Measurements from ENCODE around the gene KRT33B. TPM values are rescaled to one million over a fixed set of nuclear protein-coding genes. Genes with fewer than 3 reads are reported as not detected.

The KRT33B gene
- total RNA-seq, 4 donors from 2014 or later: not detected

- DNase-seq (ENCODE audit: low spot score) (no peak), ATAC-seq (ENCODE audit: low FRiP score) (no peak)
- no peak for TF ChIP-seq CTCF (IDR thresholded peaks at IDR 0.05)
Observed at GRCh38 chr17:41335747-41336146, 33.9 kb downstream of the KRT33B start.

- no peak for DNase-seq (ENCODE audit: low spot score)
- TF ChIP-seq CTCF (IDR thresholded peaks at IDR 0.05): no peak
- no peak for ATAC-seq (ENCODE audit: low FRiP score)
Observed at GRCh38 chr17:41334385-41335305, 35.0 kb downstream of the KRT33B start.

- ATAC-seq (ENCODE audit: low FRiP score) (no peak), DNase-seq (ENCODE audit: low spot score) (no peak)
- TF ChIP-seq CTCF (IDR thresholded peaks at IDR 0.05): no peak
Observed at GRCh38 chr17:41333836-41334235, 35.8 kb downstream of the KRT33B start.

GRCh38 chr17:41333098-41333497 is 36.5 kb downstream of the KRT33B start:
- DNase-seq (ENCODE audit: low spot score): no peak
- ATAC-seq (ENCODE audit: low FRiP score): no peak
- TF ChIP-seq CTCF (IDR thresholded peaks at IDR 0.05): no peak

GRCh38 chr17:41332239-41332638 is 37.4 kb downstream of the KRT33B start:
- no peak for ATAC-seq (ENCODE audit: low FRiP score)
- no peak for TF ChIP-seq CTCF (IDR thresholded peaks at IDR 0.05)
- DNase-seq (ENCODE audit: low spot score): no peak

GRCh38 chr17:41331606-41332005 is 38.0 kb downstream of the KRT33B start:
- DNase-seq (ENCODE audit: low spot score) (no peak), ATAC-seq (ENCODE audit: low FRiP score) (no peak)
- TF ChIP-seq CTCF (IDR thresholded peaks at IDR 0.05): no peak

Data from omental fat pad (tissue), 4 donors.